ENCODE results near the gene KLK3. TPM values are rescaled to one million over a fixed set of nuclear protein-coding genes. Genes with fewer than 3 reads are reported as not detected.
"Not testable (repeated sequence)": the region's sequence is repeated elsewhere in the genome, so short reads cannot be mapped to it uniquely, and the experiment has no call there.

Gene KLK3
- not detected for total RNA-seq

GRCh38 chr19:50854636-50855410 is at the start of gene KLK3:
KLK3 (plus strand) TSS chr19:50854915; CDS start chr19:50854956, 41 bp downstream.
- ATAC-seq = no peak
- peaks cover 41 to 55% of the 10 kb centered on the region in 2 donors for H3K27me3 Mint-ChIP-seq
- H3K4me3 Mint-ChIP-seq = no peak within 1 kb of the TSS
- DNase-seq (ENCODE audit: low spot score) = no peak
- no peaks in the 10 kb centered on the region for H3K4me1 Mint-ChIP-seq (ENCODE audit: low read depth in 2 of 2)
- no peaks in the 10 kb centered on the region for H3K36me3 Mint-ChIP-seq
- H3K9me3 Mint-ChIP-seq = no peaks in the 10 kb centered on the region
- no peak within 1 kb of the TSS for H3K27ac Mint-ChIP-seq

GRCh38 chr19:50808856-50809255 is 45.9 kb upstream of the KLK3 start:
- Mint-ChIP-seq H3K27me3 (peaks cover 11 to 27% of the 10 kb centered on the region in 2 donors), H3K4me3 (no peak overlapping the region), H3K4me1 (ENCODE audit: low read depth in 2 of 2) (peaks cover 12 to 16% of the 10 kb centered on the region in 2 donors), H3K27ac (no peak overlapping the region), H3K36me3 (peaks cover 6% of the 10 kb centered on the region), H3K9me3 (peaks cover 6% of the 10 kb centered on the region)
- no peak for DNase-seq (ENCODE audit: low spot score)
- ATAC-seq = no peak

- not testable (repeated sequence) for H3K4me3 Mint-ChIP-seq; H3K4me1 Mint-ChIP-seq (ENCODE audit: low read depth in 2 of 2); H3K9me3 Mint-ChIP-seq; ATAC-seq; H3K36me3 Mint-ChIP-seq; H3K27ac Mint-ChIP-seq; DNase-seq (ENCODE audit: low spot score)
- H3K27me3 Mint-ChIP-seq = peaks cover 28 to 53% of the 10 kb centered on the region in 2 donors
Observed at GRCh38 chr19:50811622-50812238, 43.0 kb upstream of the KLK3 start.

GRCh38 chr19:50812474-50812873 is 42.2 kb upstream of the KLK3 start:
- H3K9me3 Mint-ChIP-seq = peaks cover 6% of the 10 kb centered on the region
- no peak overlapping the region for H3K4me3 Mint-ChIP-seq
- no peak overlapping the region for H3K27ac Mint-ChIP-seq
- peaks cover 0 to under 1% of the 10 kb centered on the region in 2 donors for H3K4me1 Mint-ChIP-seq (ENCODE audit: low read depth in 2 of 2)
- no peak for DNase-seq (ENCODE audit: low spot score)
- no peaks in the 10 kb centered on the region for H3K36me3 Mint-ChIP-seq
- H3K27me3 Mint-ChIP-seq = peaks cover 33 to 60% of the 10 kb centered on the region in 2 donors
- no peak for ATAC-seq

- Mint-ChIP-seq H3K4me3 (no peak overlapping the region), H3K36me3 (no peaks in the 10 kb centered on the region), H3K9me3 (peaks cover 4% of the 10 kb centered on the region), H3K27me3 (peaks cover 40 to 69% of the 10 kb centered on the region in 2 donors), H3K4me1 (ENCODE audit: low read depth in 2 of 2) (peaks cover 4 to 6% of the 10 kb centered on the region in 2 donors), H3K27ac (no peak overlapping the region)
- DNase-seq (ENCODE audit: low spot score) (no peak), ATAC-seq (no peak)
Observed at GRCh38 chr19:50814883-50815282, 39.8 kb upstream of the KLK3 start.

- Mint-ChIP-seq H3K4me1 (ENCODE audit: low read depth in 2 of 2) (peaks cover 7 to 8% of the 10 kb centered on the region in 2 donors), H3K36me3 (no peaks in the 10 kb centered on the region), H3K27ac (no peak overlapping the region), H3K9me3 (peaks cover under 1% of the 10 kb centered on the region), H3K4me3 (no peak overlapping the region), H3K27me3 (peaks cover 43 to 69% of the 10 kb centered on the region in 2 donors)
- DNase-seq (ENCODE audit: low spot score) (no peak), ATAC-seq (no peak)
Observed at GRCh38 chr19:50815439-50815838, 39.3 kb upstream of the KLK3 start.

GRCh38 chr19:50817941-50818858 is 36.5 kb upstream of the KLK3 start:
- ATAC-seq = peak; percentile 50 to 83
- Mint-ChIP-seq H3K36me3 (no peaks in the 10 kb centered on the region), H3K4me1 (ENCODE audit: low read depth in 2 of 2) (peaks cover 10 to 11% of the 10 kb centered on the region in 2 donors), H3K27ac (no peak overlapping the region), H3K27me3 (peaks cover 60 to 81% of the 10 kb centered on the region in 2 donors), H3K9me3 (no peaks in the 10 kb centered on the region), H3K4me3 (peak overlapping the region; percentile 63)
- no peak for DNase-seq (ENCODE audit: low spot score)

- no peak for DNase-seq (ENCODE audit: low spot score)
- peaks cover 60 to 82% of the 10 kb centered on the region in 2 donors for H3K27me3 Mint-ChIP-seq
- no peaks in the 10 kb centered on the region for H3K9me3 Mint-ChIP-seq
- H3K4me3 Mint-ChIP-seq = peak overlapping the region; percentile 50
- H3K27ac Mint-ChIP-seq = no peak overlapping the region
- ATAC-seq = no peak
- no peaks in the 10 kb centered on the region for H3K36me3 Mint-ChIP-seq
- peaks cover 10 to 11% of the 10 kb centered on the region in 2 donors for H3K4me1 Mint-ChIP-seq (ENCODE audit: low read depth in 2 of 2)
Observed at GRCh38 chr19:50818859-50819472, 35.7 kb upstream of the KLK3 start.

GRCh38 chr19:50819636-50820035 is 35.1 kb upstream of the KLK3 start:
- DNase-seq (ENCODE audit: low spot score) (no peak), ATAC-seq (no peak)
- H3K36me3 Mint-ChIP-seq = no peaks in the 10 kb centered on the region
- no peak overlapping the region for H3K4me3 Mint-ChIP-seq
- H3K27ac Mint-ChIP-seq = no peak overlapping the region
- peaks cover 55 to 76% of the 10 kb centered on the region in 2 donors for H3K27me3 Mint-ChIP-seq
- peaks cover 10 to 11% of the 10 kb centered on the region in 2 donors for H3K4me1 Mint-ChIP-seq (ENCODE audit: low read depth in 2 of 2)
- H3K9me3 Mint-ChIP-seq = no peaks in the 10 kb centered on the region

GRCh38 chr19:50820086-50820485 is 34.6 kb upstream of the KLK3 start:
- Mint-ChIP-seq H3K36me3 (no peaks in the 10 kb centered on the region), H3K9me3 (no peaks in the 10 kb centered on the region), H3K27me3 (peaks cover 51 to 72% of the 10 kb centered on the region in 2 donors), H3K4me3 (no peak overlapping the region), H3K27ac (no peak overlapping the region), H3K4me1 (ENCODE audit: low read depth in 2 of 2) (peaks cover 10 to 11% of the 10 kb centered on the region in 2 donors)
- ATAC-seq (no peak), DNase-seq (ENCODE audit: low spot score) (no peak)

- H3K27ac Mint-ChIP-seq = no peak overlapping the region
- H3K4me1 Mint-ChIP-seq (ENCODE audit: low read depth in 2 of 2) = peaks cover 10 to 11% of the 10 kb centered on the region in 2 donors
- H3K4me3 Mint-ChIP-seq = no peak overlapping the region
- ATAC-seq (no peak), DNase-seq (ENCODE audit: low spot score) (no peak)
- H3K27me3 Mint-ChIP-seq = peaks cover 50 to 66% of the 10 kb centered on the region in 2 donors
- H3K36me3 Mint-ChIP-seq = no peaks in the 10 kb centered on the region
- H3K9me3 Mint-ChIP-seq = no peaks in the 10 kb centered on the region
Observed at GRCh38 chr19:50820549-50821247, 34.0 kb upstream of the KLK3 start.

GRCh38 chr19:50821248-50821612 is 33.5 kb upstream of the KLK3 start:
- Mint-ChIP-seq H3K27ac (no peak overlapping the region), H3K4me3 (no peak overlapping the region)
- ATAC-seq = no peak

GRCh38 chr19:50821622-50822021 is 33.1 kb upstream of the KLK3 start:
- Mint-ChIP-seq H3K4me3 (no peak overlapping the region), H3K9me3 (no peaks in the 10 kb centered on the region), H3K4me1 (ENCODE audit: low read depth in 2 of 2) (peaks cover 10 to 11% of the 10 kb centered on the region in 2 donors), H3K27ac (no peak overlapping the region), H3K27me3 (peaks cover 48 to 66% of the 10 kb centered on the region in 2 donors), H3K36me3 (no peaks in the 10 kb centered on the region)
- DNase-seq (ENCODE audit: low spot score) (no peak), ATAC-seq (no peak)

More at GRCh38 chr19:50821248-50821612, 33.5 kb upstream of the KLK3 start:
- Mint-ChIP-seq H3K36me3 (no peaks in the 10 kb centered on the region), H3K27me3 (peaks cover 49 to 66% of the 10 kb centered on the region in 2 donors), H3K9me3 (no peaks in the 10 kb centered on the region), H3K4me1 (ENCODE audit: low read depth in 2 of 2) (peaks cover 10 to 11% of the 10 kb centered on the region in 2 donors)
- DNase-seq (ENCODE audit: low spot score) = no peak

Measured in natural killer cell treated with Interleukin-12 subunit alpha and Interleukin-12 subunit beta and Interleukin-15 and Interleukin-18, amount 100 ng/mL, for 72 hours (primary cell).